ENCODE data around the gene PRKCZ. TPM values are rescaled to one million over a fixed set of nuclear protein-coding genes. Genes with fewer than 3 reads are reported as not detected.

The PRKCZ gene
- total RNA-seq, 1 donor from 2014 or later: 55.5 TPM

GRCh38 chr1:2129256-2129943 lies 79.2 kb downstream of the PRKCZ start:
- H3K27ac Mint-ChIP-seq: no peak overlapping the region
- TF ChIP-seq CTCF (IDR thresholded peaks at IDR 0.05; ENCODE audit: unreplicated experiment): no peak
- H3K27me3 Mint-ChIP-seq (ENCODE audit: low read depth): no peaks in the 10 kb centered on the region
- no peaks in the 10 kb centered on the region for H3K9me3 Mint-ChIP-seq
- peaks cover 11% of the 10 kb centered on the region for H3K4me1 Mint-ChIP-seq
- H3K36me3 Mint-ChIP-seq: no peaks in the 10 kb centered on the region
- no peak overlapping the region for H3K4me3 Mint-ChIP-seq
- no peak for DNase-seq (ENCODE audit: low spot score in 2 of 2, unreplicated experiment in 2 of 2)

- no peaks in the 10 kb centered on the region for H3K9me3 Mint-ChIP-seq
- H3K4me3 Mint-ChIP-seq: no peak overlapping the region
- H3K4me1 Mint-ChIP-seq: peaks cover 18% of the 10 kb centered on the region
- DNase-seq (ENCODE audit: low spot score in 2 of 2, unreplicated experiment in 2 of 2): no peak
- H3K27me3 Mint-ChIP-seq (ENCODE audit: low read depth): no peaks in the 10 kb centered on the region
- no peak for TF ChIP-seq CTCF (IDR thresholded peaks at IDR 0.05; ENCODE audit: unreplicated experiment)
- no peak overlapping the region for H3K27ac Mint-ChIP-seq
- no peaks in the 10 kb centered on the region for H3K36me3 Mint-ChIP-seq
These were observed 79.9 kb downstream of the PRKCZ start for GRCh38 chr1:2130156-2130555.

GRCh38 chr1:2130871-2131289 lies 80.7 kb downstream of the PRKCZ start:
- no peak overlapping the region for H3K27ac Mint-ChIP-seq

DNA sequence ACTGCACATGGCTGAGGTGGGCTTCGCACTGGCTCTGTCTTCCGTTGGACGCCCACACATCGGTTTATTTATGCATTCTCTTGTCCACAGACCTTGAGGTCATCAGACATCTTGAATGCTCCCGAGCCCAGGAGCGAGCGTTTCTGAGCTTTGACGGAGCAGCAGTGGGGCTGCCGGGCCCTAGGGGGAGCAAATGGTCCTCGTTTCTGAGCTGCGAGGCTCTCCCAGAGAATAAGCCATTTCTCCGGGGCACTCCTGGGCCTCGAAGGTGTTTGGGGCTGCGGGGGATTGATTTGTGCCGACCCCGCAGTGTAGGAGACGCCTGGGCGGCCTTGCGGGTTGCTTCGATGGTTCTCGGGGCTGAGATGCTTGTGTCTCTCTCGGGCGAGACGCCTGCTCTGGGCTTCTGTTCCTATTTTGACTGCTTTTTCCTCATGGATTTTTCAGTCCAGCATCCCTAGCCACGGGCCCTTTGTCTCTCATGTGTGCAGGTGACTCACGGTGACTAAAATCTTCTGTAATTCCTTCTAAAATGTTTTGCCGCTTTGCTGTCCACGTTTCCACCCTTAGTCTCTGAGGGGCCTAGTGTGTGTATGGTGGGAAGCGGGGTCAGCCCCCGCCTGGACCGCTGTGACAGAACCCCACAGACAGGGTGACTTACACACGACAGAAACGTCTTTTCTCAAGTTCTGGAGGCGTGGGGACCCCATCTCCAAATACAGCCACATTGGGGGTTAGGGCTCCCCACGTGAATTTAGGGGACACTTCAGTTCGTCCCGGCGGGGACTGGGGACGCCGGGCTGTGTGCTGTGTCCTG lies 82.2 kb downstream of the PRKCZ start:
- Mint-ChIP-seq H3K27me3 (ENCODE audit: low read depth) (no peaks in the 10 kb centered on the region), H3K4me1 (peaks cover 40% of the 10 kb centered on the region), H3K4me3 (peak overlapping the region; percentile 69), H3K27ac (peak overlapping the region; percentile 96), H3K9me3 (no peaks in the 10 kb centered on the region), H3K36me3 (no peaks in the 10 kb centered on the region)
- no peak for TF ChIP-seq CTCF (IDR thresholded peaks at IDR 0.05; ENCODE audit: unreplicated experiment)
- DNase-seq (ENCODE audit: low spot score in 2 of 2, unreplicated experiment in 2 of 2): no peak

More at GRCh38 chr1:2130871-2131289, 80.7 kb downstream of the PRKCZ start:
- Mint-ChIP-seq H3K36me3 (no peaks in the 10 kb centered on the region), H3K4me3 (no peak overlapping the region), H3K9me3 (no peaks in the 10 kb centered on the region), H3K27me3 (ENCODE audit: low read depth) (no peaks in the 10 kb centered on the region), H3K4me1 (peaks cover 25% of the 10 kb centered on the region)
- no peak for TF ChIP-seq CTCF (IDR thresholded peaks at IDR 0.05; ENCODE audit: unreplicated experiment)
- no peak for DNase-seq (ENCODE audit: low spot score in 2 of 2, unreplicated experiment in 2 of 2)

- Mint-ChIP-seq H3K9me3 (no peaks in the 10 kb centered on the region), H3K4me3 (peak overlapping the region; percentile 69), H3K27me3 (ENCODE audit: low read depth) (no peaks in the 10 kb centered on the region), H3K27ac (peak overlapping the region; percentile 96), H3K36me3 (no peaks in the 10 kb centered on the region), H3K4me1 (peaks cover 45% of the 10 kb centered on the region)
- peak; percentile 96 for DNase-seq (ENCODE audit: low spot score in 2 of 2, unreplicated experiment in 2 of 2)
- no peak for TF ChIP-seq CTCF (IDR thresholded peaks at IDR 0.05; ENCODE audit: unreplicated experiment)
These were observed 83.0 kb downstream of the PRKCZ start for GRCh38 chr1:2133039-2133878.
